ENCODE data around the gene AOPEP. TPM values are rescaled to one million over a fixed set of nuclear protein-coding genes. Genes with fewer than 3 reads are reported as not detected.

AOPEP gene
- total RNA-seq, 1 experiment from 2014 or later = 32.4 TPM

- BruUV-seq (replicated peaks) = no TSS peak
- Mint-ChIP-seq H3K36me3 (ENCODE audit: insufficient read depth, unreplicated experiment) (peaks cover 89% of the 10 kb centered on the region), H3K4me1 (ENCODE audit: insufficient read depth, unreplicated experiment) (peaks cover 23% of the 10 kb centered on the region), H3K27ac (ENCODE audit: low read depth, unreplicated experiment) (peak overlapping the region; percentile 89), H3K4me3 (ENCODE audit: unreplicated experiment) (no peak overlapping the region), H3K9me3 (ENCODE audit: unreplicated experiment) (no peaks in the 10 kb centered on the region), H3K27me3 (ENCODE audit: insufficient read depth, unreplicated experiment) (no peaks in the 10 kb centered on the region)
- TF ChIP-seq CTCF (IDR thresholded peaks at IDR 0.05; ENCODE audit: unreplicated experiment) = no peak
- DNase-seq (ENCODE audit: unreplicated experiment) = no peak
- CTCF ChIA-PET = interaction anchor here (0.6 kb wide), 2 partner anchors 34 to 649 kb away, joined by 3 read pairs; no protein-coding TSS in a partner anchor
- POLR2A ChIA-PET = interaction anchor here (1.0 kb wide), 1 partner anchor 17 kb away, joined by 4 read pairs; no protein-coding TSS in a partner anchor
- intact Hi-C loops (cut with micrococcal nuclease) = no loop called here
These were observed 364.5 kb downstream of the AOPEP start for GRCh38 chr9:95090871-95091577.

GRCh38 chr9:95091601-95092261 is 365.2 kb downstream of the AOPEP start:
- Mint-ChIP-seq H3K27me3 (ENCODE audit: insufficient read depth, unreplicated experiment) (no peaks in the 10 kb centered on the region), H3K27ac (ENCODE audit: low read depth, unreplicated experiment) (peak overlapping the region; percentile 89), H3K36me3 (ENCODE audit: insufficient read depth, unreplicated experiment) (peaks cover 88% of the 10 kb centered on the region), H3K4me1 (ENCODE audit: insufficient read depth, unreplicated experiment) (peaks cover 23% of the 10 kb centered on the region), H3K4me3 (ENCODE audit: unreplicated experiment) (peak overlapping the region; percentile 49), H3K9me3 (ENCODE audit: unreplicated experiment) (no peaks in the 10 kb centered on the region)
- no TSS peak for BruUV-seq (replicated peaks)
- TF ChIP-seq CTCF (IDR thresholded peaks at IDR 0.05; ENCODE audit: unreplicated experiment) = no peak
- DNase-seq (ENCODE audit: unreplicated experiment) = no peak
- intact Hi-C loops (cut with micrococcal nuclease) = no loop called here
- CTCF ChIA-PET = interaction anchor here (0.6 kb wide), 2 partner anchors 35 to 648 kb away, joined by 3 read pairs; no protein-coding TSS in a partner anchor
- POLR2A ChIA-PET = interaction anchor here (0.7 to 2.4 kb wide), 7 partner anchors 10 to 309 kb away, joined by 3 to 5 read pairs (median 4); no protein-coding TSS in a partner anchor

- no peak for TF ChIP-seq CTCF (IDR thresholded peaks at IDR 0.05; ENCODE audit: unreplicated experiment)
- ChIA-PET POLR2A (interaction anchor here (0.7 to 2.4 kb wide), 7 partner anchors 10 to 309 kb away, joined by 3 to 5 read pairs (median 4); no protein-coding TSS in a partner anchor), CTCF (interaction anchor here (0.5 to 1.2 kb wide), 4 partner anchors 10 to 423 kb away, joined by 3 to 4 read pairs (median 3); no protein-coding TSS in a partner anchor)
- peak; percentile 35 for DNase-seq (ENCODE audit: unreplicated experiment)
- H3K4me1 Mint-ChIP-seq (ENCODE audit: insufficient read depth, unreplicated experiment) = peaks cover 23% of the 10 kb centered on the region
- BruUV-seq (replicated peaks) = no TSS peak
- H3K4me3 Mint-ChIP-seq (ENCODE audit: unreplicated experiment) = no peak overlapping the region
- intact Hi-C loops (cut with micrococcal nuclease) = no loop called here
- H3K27me3 Mint-ChIP-seq (ENCODE audit: insufficient read depth, unreplicated experiment) = no peaks in the 10 kb centered on the region
- no peaks in the 10 kb centered on the region for H3K9me3 Mint-ChIP-seq (ENCODE audit: unreplicated experiment)
- peak overlapping the region; percentile 89 for H3K27ac Mint-ChIP-seq (ENCODE audit: low read depth, unreplicated experiment)
- H3K36me3 Mint-ChIP-seq (ENCODE audit: insufficient read depth, unreplicated experiment) = peaks cover 84% of the 10 kb centered on the region
These were observed 366.0 kb downstream of the AOPEP start for GRCh38 chr9:95092262-95093072.

Data from MCF 10A (cell line).